ENCODE measurements around the gene ARHGAP20.
A peak's percentile ranks its signal among the peaks of the same experiment; 100 is the strongest.

Gene ARHGAP20

GRCh38 chr11:110571081-110571720 lies 141.0 kb downstream of the ARHGAP20 start:
- Histone ChIP-seq H3K9ac (ENCODE audit: low read length) (no peak overlapping the region), H3K4me2 (ENCODE audit: low read depth, low read length) (no peak overlapping the region), H3K9me3 (replicated peaks; ENCODE audit: insufficient read depth, low read length) (no peaks in the 10 kb centered on the region), H3K4me1 (ENCODE audit: low read length) (no peaks in the 10 kb centered on the region), H4K20me1 (ENCODE audit: insufficient read depth, low read length) (no peaks in the 10 kb centered on the region), H3K36me3 (replicated peaks; ENCODE audit: insufficient read depth, low read length) (no peaks in the 10 kb centered on the region), H3F3A (ENCODE audit: insufficient read depth, low read length) (no peaks in the 10 kb centered on the region), H3K4me3 (ENCODE audit: low read length) (no peak overlapping the region), H3K79me2 (ENCODE audit: low read length) (no peaks in the 10 kb centered on the region), H2AFZ (ENCODE audit: low read length) (no peak overlapping the region), H3K27ac (ENCODE audit: low read length) (no peak overlapping the region), H3K27me3 (replicated peaks; ENCODE audit: insufficient read depth, low read length) (no peaks in the 10 kb centered on the region), H3K9me2 (replicated peaks; ENCODE audit: insufficient read depth, low read length) (no peaks in the 10 kb centered on the region)
- TF ChIP-seq CTCF (IDR thresholded peaks at IDR 0.05; ENCODE audit: low read length), result no peak
- TF ChIP-seq EZH2 (optimal IDR thresholded peaks at IDR 0.05; ENCODE audit: low read depth, low read length), result no peak
- TF ChIP-seq EZH2phosphoT487 (IDR thresholded peaks at IDR 0.05; ENCODE audit: low read length), result no peak
- no peak for DNase-seq

GRCh38 chr11:110566577-110566976 lies 145.7 kb downstream of the ARHGAP20 start:
- H3K9ac ChIP-seq (ENCODE audit: low read length), result no peak overlapping the region
- no peaks in the 10 kb centered on the region for H3F3A ChIP-seq (ENCODE audit: insufficient read depth, low read length)
- no peaks in the 10 kb centered on the region for H3K9me2 ChIP-seq (replicated peaks; ENCODE audit: insufficient read depth, low read length)
- no peaks in the 10 kb centered on the region for H3K27me3 ChIP-seq (replicated peaks; ENCODE audit: insufficient read depth, low read length)
- H3K4me3 ChIP-seq (ENCODE audit: low read length), result no peak overlapping the region
- no peaks in the 10 kb centered on the region for H3K36me3 ChIP-seq (replicated peaks; ENCODE audit: insufficient read depth, low read length)
- H2AFZ ChIP-seq (ENCODE audit: low read length), result no peak overlapping the region
- DNase-seq, result no peak
- no peaks in the 10 kb centered on the region for H3K79me2 ChIP-seq (ENCODE audit: low read length)
- H3K4me2 ChIP-seq (ENCODE audit: low read depth, low read length), result no peak overlapping the region
- H4K20me1 ChIP-seq (ENCODE audit: insufficient read depth, low read length), result no peaks in the 10 kb centered on the region
- TF ChIP-seq EZH2phosphoT487 (IDR thresholded peaks at IDR 0.05; ENCODE audit: low read length), result no peak
- no peaks in the 10 kb centered on the region for H3K4me1 ChIP-seq (ENCODE audit: low read length)
- H3K9me3 ChIP-seq (replicated peaks; ENCODE audit: insufficient read depth, low read length), result no peaks in the 10 kb centered on the region
- H3K27ac ChIP-seq (ENCODE audit: low read length), result no peak overlapping the region

GRCh38 chr11:110565357-110566336 lies 146.6 kb downstream of the ARHGAP20 start:
- peak; percentile 59 for DNase-seq
- Histone ChIP-seq H3K79me2 (ENCODE audit: low read length) (no peaks in the 10 kb centered on the region), H3K4me3 (ENCODE audit: low read length) (no peak overlapping the region), H3K36me3 (replicated peaks; ENCODE audit: insufficient read depth, low read length) (no peaks in the 10 kb centered on the region), H3K27me3 (replicated peaks; ENCODE audit: insufficient read depth, low read length) (no peaks in the 10 kb centered on the region), H2AFZ (ENCODE audit: low read length) (no peak overlapping the region), H3K9me2 (replicated peaks; ENCODE audit: insufficient read depth, low read length) (no peaks in the 10 kb centered on the region), H3K4me2 (ENCODE audit: low read depth, low read length) (no peak overlapping the region), H4K20me1 (ENCODE audit: insufficient read depth, low read length) (no peaks in the 10 kb centered on the region), H3F3A (ENCODE audit: insufficient read depth, low read length) (no peaks in the 10 kb centered on the region), H3K4me1 (ENCODE audit: low read length) (no peaks in the 10 kb centered on the region), H3K9ac (ENCODE audit: low read length) (no peak overlapping the region), H3K9me3 (replicated peaks; ENCODE audit: insufficient read depth, low read length) (no peaks in the 10 kb centered on the region), H3K27ac (ENCODE audit: low read length) (no peak overlapping the region)
- TF ChIP-seq EZH2 (optimal IDR thresholded peaks at IDR 0.05; ENCODE audit: low read depth, low read length) (no peak), EZH2phosphoT487 (IDR thresholded peaks at IDR 0.05; ENCODE audit: low read length) (no peak), CTCF (IDR thresholded peaks at IDR 0.05; ENCODE audit: low read length) (no peak)
